ENCODE results near the gene SVIL. TPM values are rescaled to one million over a fixed set of nuclear protein-coding genes. Genes with fewer than 3 reads are reported as not detected.

Gene SVIL
- total and polyA plus RNA-seq, 2 of the 13 experiments (the other 11 are each of a cell fraction or from before 2014, with no cell fraction given): 3.9 to 12.1 TPM

DNA sequence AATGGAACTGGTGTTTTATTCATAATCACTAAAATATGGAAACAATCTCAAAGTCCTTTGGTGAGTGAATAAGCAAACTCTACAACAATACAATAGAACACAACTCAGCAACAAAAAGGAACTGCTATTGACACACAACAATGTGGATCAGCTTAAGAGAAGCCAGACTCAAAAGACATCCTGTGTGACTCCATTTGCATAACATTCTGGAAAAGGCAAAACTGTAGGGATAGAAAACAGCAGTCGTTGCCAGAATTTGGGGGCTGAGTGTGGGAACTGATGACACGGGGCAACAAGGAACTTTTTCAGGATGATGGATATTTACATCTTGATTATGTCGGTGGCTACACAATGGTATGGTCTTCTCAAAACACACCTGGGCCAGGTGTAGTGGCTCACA is 32.4 kb upstream of the SVIL start:
- no peak for FAIRE-seq
- no peak for ATAC-seq
- ChIA-PET POLR2A (no interaction called here), CTCF (ENCODE audit: low intra/inter-chr PET ratio, low total read pairs) (no interaction called here)
- H3K9ac ChIP-seq (ENCODE audit: insufficient read depth, low read depth, low read length): no peak overlapping the region
- no peak overlapping the region for H3K4me3 ChIP-seq (replicated peaks in 1 of 3; ENCODE audit: insufficient read depth in 1 of 3, low read depth in 2 of 3, low read length in 3 of 3)
- no peak overlapping the region for H3K27ac ChIP-seq (ENCODE audit: extremely low read length, insufficient read depth, low read length)
- no peak for DNase-seq (ENCODE audit: low spot score)
- no peaks in the 10 kb centered on the region for H3K27me3 ChIP-seq (ENCODE audit: control insufficient read depth in 1 of 2, insufficient read depth in 2 of 2, low read length in 2 of 2)
- no TSS peak for BruUV-seq (replicated peaks)
- TF ChIP-seq GZF1 (CRISPR knock-in tag; IDR thresholded peaks at IDR 0.05) (no peak), TAF15 (IDR thresholded peaks at IDR 0.05; ENCODE audit: low read depth, low read length, poor library complexity, severe bottlenecking) (no peak), RARA (CRISPR knock-in tag; IDR thresholded peaks at IDR 0.05) (no peak), RFX5 (IDR thresholded peaks at IDR 0.05; ENCODE audit: low read depth, low read length) (no peak), ZNF501 (CRISPR knock-in tag; IDR thresholded peaks at IDR 0.05) (no peak), SIN3A (IDR thresholded peaks at IDR 0.05; ENCODE audit: borderline replicate concordance, low read depth, low read length) (no peak), HNF4A (CRISPR knock-in tag; IDR thresholded peaks at IDR 0.05) (no peak), GATAD2A (CRISPR knock-in tag; IDR thresholded peaks at IDR 0.05) (no peak), MIER3 (CRISPR knock-in tag; IDR thresholded peaks at IDR 0.05; ENCODE audit: borderline replicate concordance) (no peak), PATZ1 (CRISPR knock-in tag; IDR thresholded peaks at IDR 0.05) (no peak), KLF11 (CRISPR knock-in tag; IDR thresholded peaks at IDR 0.05) (no peak)
- TF ChIP-seq, protein P1, sequence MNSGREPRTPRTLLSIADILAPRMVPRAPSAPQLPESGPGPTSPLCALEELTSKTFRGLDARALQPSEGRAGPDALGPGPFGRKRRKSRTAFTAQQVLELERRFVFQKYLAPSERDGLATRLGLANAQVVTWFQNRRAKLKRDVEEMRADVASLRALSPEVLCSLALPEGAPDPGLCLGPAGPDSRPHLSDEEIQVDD (CRISPR knock-in tag; IDR thresholded peaks at IDR 0.05; ENCODE audit: borderline replicate concordance): no peak
- TF ChIP-seq, protein P2, sequence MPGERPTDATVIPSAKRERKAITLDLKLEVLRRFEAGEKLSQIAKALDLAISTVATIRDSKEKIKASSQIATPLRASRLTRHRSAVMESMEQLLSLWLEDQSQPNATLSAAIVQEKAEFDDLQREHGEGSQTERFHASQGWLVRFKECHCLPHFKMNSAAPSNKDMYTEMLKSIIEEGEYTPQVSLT (CRISPR knock-in tag; IDR thresholded peaks at IDR 0.05; ENCODE audit: borderline replicate concordance, low read depth): no peak
- TF ChIP-seq, protein P3, sequence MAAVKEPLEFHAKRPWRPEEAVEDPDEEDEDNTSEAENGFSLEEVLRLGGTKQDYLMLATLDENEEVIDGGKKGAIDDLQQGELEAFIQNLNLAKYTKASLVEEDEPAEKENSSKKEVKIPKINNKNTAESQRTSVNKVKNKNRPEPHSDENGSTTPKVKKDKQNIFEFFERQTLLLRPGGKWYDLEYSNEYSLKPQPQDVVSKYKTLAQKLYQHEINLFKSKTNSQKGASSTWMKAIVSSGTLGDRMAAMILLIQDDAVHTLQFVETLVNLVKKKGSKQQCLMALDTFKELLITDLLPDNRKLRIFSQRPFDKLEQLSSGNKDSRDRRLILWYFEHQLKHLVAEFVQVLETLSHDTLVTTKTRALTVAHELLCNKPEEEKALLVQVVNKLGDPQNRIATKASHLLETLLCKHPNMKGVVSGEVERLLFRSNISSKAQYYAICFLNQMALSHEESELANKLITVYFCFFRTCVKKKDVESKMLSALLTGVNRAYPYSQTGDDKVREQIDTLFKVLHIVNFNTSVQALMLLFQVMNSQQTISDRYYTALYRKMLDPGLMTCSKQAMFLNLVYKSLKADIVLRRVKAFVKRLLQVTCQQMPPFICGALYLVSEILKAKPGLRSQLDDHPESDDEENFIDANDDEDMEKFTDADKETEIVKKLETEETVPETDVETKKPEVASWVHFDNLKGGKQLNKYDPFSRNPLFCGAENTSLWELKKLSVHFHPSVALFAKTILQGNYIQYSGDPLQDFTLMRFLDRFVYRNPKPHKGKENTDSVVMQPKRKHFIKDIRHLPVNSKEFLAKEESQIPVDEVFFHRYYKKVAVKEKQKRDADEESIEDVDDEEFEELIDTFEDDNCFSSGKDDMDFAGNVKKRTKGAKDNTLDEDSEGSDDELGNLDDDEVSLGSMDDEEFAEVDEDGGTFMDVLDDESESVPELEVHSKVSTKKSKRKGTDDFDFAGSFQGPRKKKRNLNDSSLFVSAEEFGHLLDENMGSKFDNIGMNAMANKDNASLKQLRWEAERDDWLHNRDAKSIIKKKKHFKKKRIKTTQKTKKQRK (IDR thresholded peaks at IDR 0.05; ENCODE audit: low read length): no peak
- H3K4me1 ChIP-seq (ENCODE audit: insufficient read depth, low read length): no peaks in the 10 kb centered on the region
- WGBS (ENCODE audit: low lambda C conversion rate): 99% methylated on average over 3 of the region's 3 CpGs
- H3K4me2 ChIP-seq (ENCODE audit: low read depth, low read length): no peak overlapping the region
- no peaks in the 10 kb centered on the region for H3K9me3 ChIP-seq (ENCODE audit: low read length)
- no peaks in the 10 kb centered on the region for H3K36me3 ChIP-seq (replicated peaks in 1 of 2; ENCODE audit: control insufficient read depth in 1 of 2, insufficient read depth in 2 of 2, low read length in 2 of 2)
- H4K20me1 ChIP-seq (ENCODE audit: insufficient read depth, low read length): no peaks in the 10 kb centered on the region
- H2AFZ ChIP-seq (ENCODE audit: low read length): no peak overlapping the region
- intact Hi-C loops (cut with micrococcal nuclease; ENCODE audit: unreplicated experiment) (no loop called here), in situ Hi-C loops (cut with HindIII; ENCODE audit: extremely low pct_ligation_motif_present, low pct_unique_long_range_greater_than_20kb) (no loop called here)
- H3K79me2 ChIP-seq (ENCODE audit: insufficient read depth, low read length): no peaks in the 10 kb centered on the region
